ENCODE measurements around the gene COQ8B. TPM values are rescaled to one million over a fixed set of nuclear protein-coding genes. Genes with fewer than 3 reads are reported as not detected.

Gene COQ8B
- total RNA-seq, 1 experiment from 2014 or later, result 35.7 TPM

GRCh38 chr19:40758491-40758890, 41.8 kb upstream of the COQ8B start:
- intact Hi-C loops (cut with micrococcal nuclease; ENCODE audit: unreplicated experiment), result loop anchor here (10.0 kb wide), 1 partner anchor 94 kb away; no protein-coding TSS in a partner anchor
- no peak overlapping the region for H3K4me3 Mint-ChIP-seq (ENCODE audit: unreplicated experiment)
- H3K36me3 Mint-ChIP-seq (ENCODE audit: insufficient read depth, unreplicated experiment), result peaks cover 99% of the 10 kb centered on the region
- no TSS peak for BruUV-seq (replicated peaks)
- ChIA-PET POLR2A (interaction anchor here (3.1 kb wide), 1 partner anchor 19 kb away, joined by 11 read pairs; the partner anchor contains the start of gene RAB4B), CTCF (no interaction called here)
- Histone ChIP-seq H3K4me3 (ENCODE audit: low read depth, low read length) (no peak overlapping the region), H3K36me3 (ENCODE audit: control insufficient read depth, insufficient read depth, low read length) (peaks cover 13% of the 10 kb centered on the region), H3K9me3 (no peaks in the 10 kb centered on the region), H3K27me3 (replicated peaks; ENCODE audit: control insufficient read depth, insufficient read depth, low read length) (no peaks in the 10 kb centered on the region), H3K4me1 (peaks cover 8% of the 10 kb centered on the region)
- no peaks in the 10 kb centered on the region for H3K27me3 Mint-ChIP-seq (ENCODE audit: insufficient read depth, unreplicated experiment)
- no peak overlapping the region for H3K27ac Mint-ChIP-seq (ENCODE audit: unreplicated experiment)
- DNase-seq, result no peak
- TF ChIP-seq CTCF (IDR thresholded peaks at IDR 0.05; ENCODE audit: insufficient read depth in 1 of 2, low read depth in 1 of 2, low read length in 1 of 2, severe bottlenecking in 1 of 2, unreplicated experiment in 1 of 2), result no peak
- H3K9me3 Mint-ChIP-seq (ENCODE audit: unreplicated experiment), result no peaks in the 10 kb centered on the region
- H3K4me1 Mint-ChIP-seq (ENCODE audit: low read depth, unreplicated experiment), result peaks cover 15% of the 10 kb centered on the region

- no peak for TF ChIP-seq CTCF (IDR thresholded peaks at IDR 0.05; ENCODE audit: insufficient read depth in 1 of 2, low read depth in 1 of 2, low read length in 1 of 2, severe bottlenecking in 1 of 2, unreplicated experiment in 1 of 2)
- Histone ChIP-seq H3K36me3 (ENCODE audit: control insufficient read depth, insufficient read depth, low read length) (peaks cover 5% of the 10 kb centered on the region), H3K4me1 (peaks cover 11% of the 10 kb centered on the region), H3K27me3 (replicated peaks; ENCODE audit: control insufficient read depth, insufficient read depth, low read length) (no peaks in the 10 kb centered on the region), H3K4me3 (ENCODE audit: low read depth, low read length) (no peak overlapping the region), H3K9me3 (no peaks in the 10 kb centered on the region)
- Mint-ChIP-seq H3K9me3 (ENCODE audit: unreplicated experiment) (no peaks in the 10 kb centered on the region), H3K4me3 (ENCODE audit: unreplicated experiment) (no peak overlapping the region), H3K27ac (ENCODE audit: unreplicated experiment) (no peak overlapping the region), H3K27me3 (ENCODE audit: insufficient read depth, unreplicated experiment) (no peaks in the 10 kb centered on the region), H3K36me3 (ENCODE audit: insufficient read depth, unreplicated experiment) (peaks cover 97% of the 10 kb centered on the region), H3K4me1 (ENCODE audit: low read depth, unreplicated experiment) (peaks cover 16% of the 10 kb centered on the region)
- POLR2A ChIA-PET, result interaction anchor here (3.1 kb wide), 1 partner anchor 21 kb away, joined by 11 read pairs; the partner anchor contains the start of gene RAB4B
- no TSS peak for BruUV-seq (replicated peaks)
- CTCF ChIA-PET, result interaction anchor here (0.6 to 1.4 kb wide), 2 partner anchors 21 to 66 kb away, joined by 3 read pairs; partner anchors contain the start of gene NUMBL
- no peak for DNase-seq
- intact Hi-C loops (cut with micrococcal nuclease; ENCODE audit: unreplicated experiment), result loop anchor here (10.0 kb wide), 1 partner anchor 92 kb away; no protein-coding TSS in a partner anchor
Measured at GRCh38 chr19:40756502-40757110, 39.9 kb upstream of the COQ8B start.

GRCh38 chr19:40755791-40756190, 39.1 kb upstream of the COQ8B start:
- intact Hi-C loops (cut with micrococcal nuclease; ENCODE audit: unreplicated experiment), result loop anchor here (10.0 kb wide), 1 partner anchor 91 kb away; no protein-coding TSS in a partner anchor
- Mint-ChIP-seq H3K9me3 (ENCODE audit: unreplicated experiment) (no peaks in the 10 kb centered on the region), H3K4me1 (ENCODE audit: low read depth, unreplicated experiment) (peaks cover 16% of the 10 kb centered on the region), H3K27me3 (ENCODE audit: insufficient read depth, unreplicated experiment) (no peaks in the 10 kb centered on the region), H3K27ac (ENCODE audit: unreplicated experiment) (no peak overlapping the region), H3K36me3 (ENCODE audit: insufficient read depth, unreplicated experiment) (peaks cover 97% of the 10 kb centered on the region), H3K4me3 (ENCODE audit: unreplicated experiment) (no peak overlapping the region)
- no TSS peak for BruUV-seq (replicated peaks)
- no peak overlapping the region for H3K4me3 ChIP-seq (ENCODE audit: low read depth, low read length)
- DNase-seq, result no peak
- ChIA-PET POLR2A (interaction anchor here (1.7 to 3.1 kb wide), 2 partner anchors 22 kb away, joined by 11 to 24 read pairs; partner anchors contain the start of gene RAB4B), CTCF (interaction anchor here (1.4 kb wide), 1 partner anchor 22 kb away, joined by 3 read pairs; no protein-coding TSS in a partner anchor)
- no peaks in the 10 kb centered on the region for H3K27me3 ChIP-seq (replicated peaks; ENCODE audit: control insufficient read depth, insufficient read depth, low read length)
- peaks cover 11% of the 10 kb centered on the region for H3K4me1 ChIP-seq
- no peaks in the 10 kb centered on the region for H3K9me3 ChIP-seq
- H3K36me3 ChIP-seq (ENCODE audit: control insufficient read depth, insufficient read depth, low read length), result peaks cover 5% of the 10 kb centered on the region
- TF ChIP-seq CTCF (IDR thresholded peaks at IDR 0.05; ENCODE audit: insufficient read depth in 1 of 2, low read depth in 1 of 2, low read length in 1 of 2, severe bottlenecking in 1 of 2, unreplicated experiment in 1 of 2), result no peak

All from Caco-2 (cell line).